Forelimb muscle (tissue), 1 donor: ENCODE measurements around the gene SEMA4A. TPM values are rescaled to one million over a fixed set of nuclear protein-coding genes. Genes with fewer than 3 reads are reported as not detected.
"Not testable (repeated sequence)": the region's sequence is repeated elsewhere in the genome, so short reads cannot be mapped to it uniquely, and the experiment has no call there.

Source experiments
- DNase-seq: peaks from one replicate; pipeline ENCODE4 v3.0.0-alpha.2; 2013; ENCODE audit warnings: low read depth
- polyA plus RNA-seq: library from polyadenylated mRNA; unstranded; fragments of 120-200 nt; gene quantifications from one replicate; pipeline ENCODE4 v1.2.1, GENCODE V29; 2013; ENCODE audit not compliant: insufficient read length

SEMA4A gene
- polyA plus RNA-seq, 1 donor: 3.0 TPM

DNA sequence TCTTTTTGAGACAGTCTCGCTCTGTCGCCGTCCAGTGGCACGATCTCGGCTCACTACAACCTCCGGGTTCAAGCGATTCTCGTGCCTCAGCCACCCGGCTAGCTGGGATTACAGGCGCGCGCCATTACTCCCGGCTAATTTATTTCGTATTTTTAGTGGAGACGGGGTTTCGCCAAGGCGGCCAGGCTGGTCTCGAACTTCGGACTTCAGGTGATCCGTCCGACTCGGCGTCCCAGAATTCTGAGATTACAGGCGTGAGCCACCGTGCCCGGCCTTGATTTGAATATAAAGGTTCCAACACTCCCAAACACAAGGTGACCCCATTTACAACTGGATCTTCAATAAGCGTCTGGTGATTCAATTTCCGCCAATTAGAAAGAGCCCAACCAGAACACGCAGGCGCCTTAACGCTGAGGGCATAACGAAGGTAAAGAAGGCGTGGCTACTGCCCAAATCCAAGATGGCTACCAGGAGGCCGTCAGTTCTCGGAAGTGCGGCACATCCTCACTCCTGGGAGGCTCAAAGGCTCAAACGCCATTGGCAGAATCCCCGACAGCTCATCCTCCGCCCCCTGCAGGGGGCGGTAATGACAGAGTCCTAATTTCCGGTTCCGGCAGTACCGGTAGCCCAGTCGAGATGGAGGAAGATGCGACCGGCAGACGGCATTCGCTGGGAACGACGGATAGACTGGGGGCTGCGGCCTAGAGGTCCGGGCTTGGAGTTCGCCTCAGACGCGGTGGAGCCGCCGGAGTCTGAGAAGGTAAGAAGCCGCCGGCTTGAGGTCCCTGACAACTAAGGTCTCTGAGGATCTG lies 40.3 kb downstream of the SEMA4A start, which contains the start of gene SLC25A44:
Gene SLC25A44, plus strand, starts transcription at position 617 of the 812 bp plus-strand sequence. CDS start 5,744 bp downstream, outside the sequence.
- peak; percentile 100 for DNase-seq

DNA sequence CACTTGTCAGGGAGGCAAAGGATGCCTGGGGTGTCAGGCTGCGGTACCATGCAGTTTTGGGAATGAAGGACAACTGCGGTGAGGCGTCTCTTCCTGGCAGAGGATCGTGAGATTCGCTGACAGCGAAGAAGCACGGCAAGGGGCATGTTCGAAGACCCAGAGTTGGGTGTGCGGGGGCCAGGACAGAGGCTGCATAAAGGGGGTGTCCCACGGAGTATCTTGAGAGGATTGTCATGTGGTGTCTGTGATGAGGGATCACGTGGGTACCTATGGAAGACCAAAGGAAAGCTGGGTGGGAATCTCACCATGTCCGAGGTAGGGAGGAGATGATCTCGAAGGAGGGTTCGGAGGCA lies 40.9 kb downstream of the SEMA4A start:
- no peak for DNase-seq

DNA sequence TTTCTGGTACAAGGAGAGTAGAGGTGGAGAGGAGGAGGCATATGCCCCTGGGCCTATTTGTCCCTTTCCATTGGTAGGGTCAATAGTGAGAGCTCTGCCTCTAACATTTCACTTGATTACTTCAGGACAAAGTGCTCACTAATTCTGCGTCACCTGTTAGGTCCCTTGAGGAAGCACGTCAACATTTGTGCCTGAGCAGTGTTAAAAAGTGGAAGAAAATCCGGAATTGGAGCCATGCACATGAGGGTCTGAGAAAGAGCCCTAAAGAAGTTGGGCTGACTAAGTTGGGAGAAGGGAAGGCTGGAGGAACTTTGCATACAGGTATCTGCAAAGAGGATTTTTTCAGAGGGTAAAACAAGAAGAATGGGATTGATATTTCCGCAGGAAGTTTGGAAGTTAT lies 42.5 kb downstream of the SEMA4A start:
- no peak for DNase-seq

DNA sequence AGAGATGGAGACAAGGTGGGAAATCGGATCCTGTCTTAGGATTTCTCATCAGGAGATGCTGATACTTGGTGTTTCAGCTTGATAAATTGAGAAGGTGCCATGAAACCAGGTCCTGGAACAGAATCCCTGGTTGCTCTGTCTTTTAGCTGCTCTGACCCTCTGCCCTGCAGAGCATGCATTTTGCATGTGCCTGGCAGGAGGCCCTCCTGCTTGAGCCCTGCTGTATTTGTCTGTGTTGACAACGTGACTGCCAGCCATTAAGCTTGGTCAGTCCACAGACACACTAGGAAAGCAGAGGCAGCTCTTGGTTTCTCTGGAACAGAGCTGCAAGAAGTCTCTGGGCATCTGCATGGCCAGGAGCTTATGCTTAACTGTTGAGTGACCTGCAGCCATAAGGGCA lies 43.1 kb downstream of the SEMA4A start:
- DNase-seq: no peak

DNA sequence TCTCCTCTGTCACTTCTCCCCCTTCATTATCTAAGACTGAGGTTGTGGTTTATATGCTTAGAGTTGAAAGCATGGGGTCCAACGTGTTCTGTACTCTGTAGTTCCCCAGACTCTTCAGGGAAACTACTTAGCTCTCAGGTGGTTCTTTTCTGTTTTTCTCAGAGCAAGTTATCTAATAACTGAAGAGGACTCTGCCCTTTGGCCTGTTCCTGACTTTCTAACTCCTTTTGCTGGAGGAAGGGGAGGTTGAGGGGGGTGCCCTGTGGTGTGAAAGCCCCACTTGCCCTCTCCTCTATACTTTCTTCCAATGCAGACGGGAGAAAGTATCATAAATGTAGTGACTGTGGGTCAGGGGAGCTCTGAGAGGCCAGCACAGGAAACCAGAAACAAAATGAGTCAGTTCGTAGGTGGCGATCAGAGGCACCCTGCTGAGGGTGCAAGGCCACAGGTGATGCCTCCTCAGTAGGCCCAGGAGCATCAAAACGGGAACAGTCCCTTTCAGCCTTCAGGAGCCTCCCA lies 45.5 kb downstream of the SEMA4A start:
- DNase-seq: no peak

DNA sequence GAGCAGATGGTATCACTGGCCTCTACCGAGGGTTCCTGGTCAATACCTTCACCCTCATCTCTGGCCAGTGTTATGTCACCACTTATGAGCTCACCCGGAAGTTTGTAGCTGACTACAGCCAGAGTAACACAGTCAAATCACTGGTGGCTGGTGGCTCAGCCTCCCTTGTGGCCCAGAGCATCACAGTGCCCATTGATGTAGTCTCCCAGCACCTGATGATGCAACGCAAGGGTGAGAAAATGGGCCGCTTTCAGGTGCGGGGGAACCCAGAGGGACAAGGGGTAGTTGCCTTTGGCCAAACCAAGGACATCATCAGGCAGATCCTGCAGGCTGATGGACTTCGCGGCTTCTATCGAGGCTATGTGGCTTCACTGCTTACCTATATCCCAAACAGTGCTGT lies 46.7 kb downstream of the SEMA4A start:
- no peak for DNase-seq

DNA sequence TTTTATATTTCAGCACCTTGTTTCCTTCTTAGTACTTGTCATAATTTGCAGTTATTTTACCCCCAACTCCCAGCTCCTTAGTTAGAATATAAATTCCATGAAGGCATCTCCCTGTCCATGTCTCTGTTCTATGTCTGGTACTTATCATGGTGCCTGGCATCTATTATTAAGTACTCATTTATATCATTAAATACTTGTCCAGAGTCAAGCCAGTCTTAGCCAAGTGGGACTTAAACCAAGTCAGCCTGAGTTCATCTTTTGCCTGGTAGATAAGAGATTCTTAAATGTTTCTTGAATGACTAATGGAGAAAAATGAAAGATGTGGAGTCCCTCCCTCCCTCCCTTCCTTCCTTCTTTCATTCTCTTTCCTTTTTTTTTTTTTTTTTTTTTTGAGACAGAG lies 49.9 kb downstream of the SEMA4A start:
- DNase-seq: no peak

DNA sequence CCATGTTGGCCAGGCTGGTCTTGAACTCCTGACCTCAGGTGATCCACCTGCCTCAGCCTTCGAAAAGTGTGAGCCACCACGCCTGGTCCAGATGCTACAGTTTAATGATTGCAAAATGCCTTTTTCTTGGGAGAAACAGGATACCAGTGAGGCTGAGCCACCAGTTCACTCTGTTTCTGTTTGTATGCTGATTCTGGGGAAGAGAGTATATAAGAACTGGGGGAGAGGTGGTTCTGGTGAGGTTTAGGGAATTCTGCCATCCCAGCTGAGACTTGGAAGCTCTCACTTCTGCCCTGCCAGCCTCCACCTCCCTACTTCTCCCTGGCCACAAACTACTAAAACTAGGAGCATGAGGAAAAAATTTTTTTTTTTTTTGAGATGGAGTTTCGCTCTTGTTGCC lies 51.3 kb downstream of the SEMA4A start:
- DNase-seq: no peak

DNA sequence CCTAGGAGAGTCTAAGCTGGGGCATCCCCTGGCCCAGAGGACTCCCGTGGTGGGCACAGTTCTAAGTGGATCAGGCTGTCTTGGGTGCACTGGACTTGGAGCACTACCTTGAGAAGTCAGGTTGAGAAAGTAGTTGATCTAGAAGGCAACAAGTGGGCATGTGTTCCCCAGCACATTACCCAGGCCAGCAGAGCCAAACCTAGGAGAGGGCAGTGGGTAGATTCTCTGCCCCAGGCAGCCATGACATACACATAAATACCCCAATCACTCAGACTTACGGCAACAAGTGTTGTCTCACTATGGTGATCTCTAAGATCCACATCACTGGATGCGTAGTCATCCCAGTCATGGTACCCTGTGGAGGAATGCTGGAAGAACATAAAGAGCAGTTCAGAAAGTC lies 57.9 kb downstream of the SEMA4A start:
- DNase-seq: no peak

DNA sequence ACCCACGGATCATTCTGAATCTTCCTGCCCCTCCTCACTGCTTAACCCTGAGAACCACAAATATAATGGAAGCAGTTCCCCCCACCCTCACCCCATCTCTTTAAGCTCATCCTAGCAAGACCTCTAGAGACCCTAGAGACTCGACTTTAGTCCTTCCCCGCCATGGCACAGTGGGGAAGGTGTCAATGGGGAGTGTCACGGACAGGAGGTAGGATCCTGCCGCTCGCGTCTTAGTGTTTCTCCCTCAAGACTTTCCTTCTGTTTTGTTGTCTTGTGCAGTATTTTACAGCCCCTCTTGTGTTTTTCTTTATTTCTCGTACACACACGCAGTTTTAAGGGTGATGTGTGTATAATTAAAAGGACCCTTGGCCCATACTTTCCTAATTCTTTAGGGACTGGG lies 58.7 kb downstream of the SEMA4A start:
- no peak for DNase-seq

DNA sequence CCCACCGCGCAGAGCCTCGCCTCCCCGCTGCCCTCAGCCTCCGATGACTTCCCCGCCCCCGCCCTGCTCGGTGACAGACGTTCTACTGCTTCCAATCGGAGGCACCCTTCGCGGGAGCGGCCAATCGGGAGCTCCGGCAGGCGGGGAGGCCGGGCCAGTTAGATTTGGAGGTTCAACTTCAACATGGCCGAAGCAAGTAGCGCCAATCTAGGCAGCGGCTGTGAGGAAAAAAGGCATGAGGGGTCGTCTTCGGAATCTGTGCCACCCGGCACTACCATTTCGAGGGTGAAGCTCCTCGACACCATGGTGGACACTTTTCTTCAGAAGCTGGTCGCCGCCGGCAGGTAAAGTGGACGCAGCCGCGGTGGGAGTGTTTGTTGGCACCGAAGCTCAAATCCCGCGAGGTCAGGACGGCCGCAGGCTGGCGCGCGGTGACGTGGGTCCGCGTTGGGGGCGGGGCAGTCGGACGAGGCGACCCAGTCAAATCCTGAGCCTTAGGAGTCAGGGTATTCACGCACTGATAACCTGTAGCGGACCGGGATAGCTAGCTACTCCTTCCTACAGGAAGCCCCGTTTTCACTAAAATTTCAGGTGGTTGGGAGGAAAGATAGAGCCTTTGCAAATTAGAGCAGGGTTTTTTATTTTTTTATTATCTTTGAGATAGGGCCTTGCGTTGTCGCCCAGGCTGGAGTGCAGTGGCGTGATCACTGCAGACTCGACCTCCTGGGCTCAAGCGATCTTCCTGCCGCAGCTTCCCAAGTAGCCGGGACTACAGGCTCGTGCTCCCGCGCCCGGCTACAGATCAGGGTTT lies 59.7 kb downstream of the SEMA4A start, which contains the start of gene PMF1:
Gene PMF1, plus strand, starts transcription at position 175 of the 811 bp plus-strand sequence. Its CDS starts 9 bp downstream, at position 184.
- DNase-seq: peak; percentile 87

DNA sequence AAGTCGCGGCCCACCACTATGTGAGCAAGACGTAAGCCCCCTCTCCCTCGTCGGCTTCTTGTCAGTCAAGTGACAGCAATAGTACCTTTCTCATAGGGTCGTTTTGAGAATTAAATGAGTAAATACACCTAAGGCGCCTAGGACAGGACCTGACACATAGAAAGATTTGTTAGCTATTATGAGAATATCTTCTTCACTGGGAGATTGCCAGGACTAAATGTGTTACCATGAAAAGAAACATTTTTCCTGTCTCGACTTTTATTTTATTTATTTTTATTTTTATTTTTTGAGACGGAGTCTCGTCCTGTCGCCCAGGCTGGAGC lies 60.2 kb downstream of the SEMA4A start:
- DNase-seq: no peak

DNA sequence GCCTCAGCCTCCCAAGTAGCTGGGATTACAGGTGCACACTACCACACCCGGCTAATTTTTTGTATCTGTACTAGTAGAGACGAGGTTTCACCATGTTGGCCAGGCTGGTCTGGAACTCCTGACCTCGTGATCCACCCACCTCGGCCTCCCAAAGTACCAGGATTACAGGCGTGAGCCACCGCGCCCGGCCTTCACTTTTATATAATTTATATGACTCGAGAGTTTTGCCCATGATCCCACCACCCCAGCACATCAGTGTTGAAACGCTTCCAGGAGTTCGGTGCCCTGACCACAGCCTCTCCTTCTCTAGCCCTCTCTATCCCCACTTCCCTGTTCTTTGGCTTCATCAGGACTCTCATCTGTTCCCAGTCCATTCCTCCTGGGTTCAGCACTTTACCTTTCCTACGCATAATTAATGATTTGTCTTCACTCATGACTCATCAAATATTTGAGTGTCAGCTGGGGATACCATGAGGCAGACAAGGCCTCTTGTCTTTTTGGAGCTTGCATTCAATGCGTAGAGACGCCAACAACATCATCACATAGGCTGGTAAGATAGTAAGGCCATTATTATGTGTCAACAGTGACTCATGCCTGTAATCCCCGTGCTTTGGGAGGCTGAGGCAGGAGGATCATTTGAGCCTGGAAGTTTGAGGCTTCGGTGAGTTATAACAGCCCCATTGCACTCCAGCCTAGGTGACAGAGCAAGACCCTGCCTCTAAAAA lies 60.8 kb downstream of the SEMA4A start:
- no peak for DNase-seq

DNA sequence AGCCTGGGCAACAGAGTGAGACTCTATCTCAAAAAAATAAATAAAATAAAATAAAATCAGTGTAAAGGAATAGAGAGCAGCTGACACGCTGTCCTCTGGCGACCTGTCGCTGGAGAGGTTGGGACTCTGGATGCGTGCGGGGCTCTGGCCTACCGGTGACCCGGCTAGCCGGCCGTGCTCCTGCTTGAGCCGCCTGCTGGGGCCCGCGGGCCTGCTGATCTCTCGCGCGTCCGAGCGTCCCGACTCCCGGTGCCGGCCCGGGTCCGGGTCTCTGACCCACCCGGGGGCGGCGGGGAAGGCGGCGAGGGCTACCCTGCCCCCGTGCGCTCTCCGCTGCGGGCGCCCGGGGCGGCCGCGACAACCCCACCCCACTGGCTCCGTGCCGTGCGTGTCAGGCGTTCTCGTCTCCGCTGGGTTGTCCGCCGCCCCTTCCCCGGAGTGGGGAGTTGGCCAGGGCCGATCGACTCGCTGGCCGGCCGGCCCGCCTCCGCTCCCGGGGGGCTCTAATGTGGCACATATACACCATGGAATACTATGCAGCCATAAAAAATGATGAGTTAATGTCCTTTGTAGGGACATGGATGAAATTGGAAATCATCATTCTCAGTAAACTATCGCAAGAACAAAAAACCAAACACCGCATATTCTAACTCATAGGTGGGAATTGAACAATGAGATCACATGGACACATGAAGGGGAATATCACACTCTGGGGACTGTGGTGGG lies 63.1 kb downstream of the SEMA4A start:
- DNase-seq: not testable (repeated sequence)

DNA sequence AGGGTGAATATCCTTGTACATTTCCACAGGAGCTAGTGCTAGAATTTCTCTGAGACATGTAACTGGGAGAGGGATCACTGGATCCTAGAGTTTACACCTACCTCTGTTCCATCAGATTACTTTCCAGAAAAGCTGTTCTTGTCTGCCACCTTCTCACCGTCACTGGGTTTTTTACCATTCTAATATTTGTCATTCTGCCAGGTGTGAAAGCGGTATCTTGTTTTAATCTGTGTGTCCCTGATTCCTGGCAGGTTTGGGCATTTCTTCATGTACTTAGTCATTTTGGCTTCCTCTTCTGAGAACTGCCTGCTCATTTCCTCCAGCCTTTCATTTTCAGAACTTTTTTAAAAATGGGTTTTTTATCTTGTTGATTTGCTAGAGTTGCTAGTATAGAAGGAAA lies 64.5 kb downstream of the SEMA4A start:
- DNase-seq: no peak

DNA sequence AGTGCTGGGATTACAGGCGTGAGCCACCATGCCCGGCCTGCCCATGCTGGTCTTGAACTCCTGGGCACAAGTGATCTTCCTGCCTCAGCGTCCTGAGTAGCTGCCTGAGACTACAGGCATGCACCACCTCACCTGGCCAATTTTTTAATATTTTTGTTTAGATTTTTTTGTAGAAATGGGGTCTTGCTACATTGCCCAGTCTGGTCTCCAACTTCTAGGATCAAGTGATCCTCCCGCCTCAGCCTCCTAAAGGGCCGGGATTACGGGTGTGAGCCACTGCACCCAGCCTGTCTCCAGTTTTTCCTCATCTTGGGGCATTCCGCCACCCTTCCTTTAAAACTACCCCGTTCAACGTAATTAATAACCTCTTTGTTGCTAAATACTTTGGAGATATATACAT lies 66.8 kb downstream of the SEMA4A start:
- no peak for DNase-seq

DNA sequence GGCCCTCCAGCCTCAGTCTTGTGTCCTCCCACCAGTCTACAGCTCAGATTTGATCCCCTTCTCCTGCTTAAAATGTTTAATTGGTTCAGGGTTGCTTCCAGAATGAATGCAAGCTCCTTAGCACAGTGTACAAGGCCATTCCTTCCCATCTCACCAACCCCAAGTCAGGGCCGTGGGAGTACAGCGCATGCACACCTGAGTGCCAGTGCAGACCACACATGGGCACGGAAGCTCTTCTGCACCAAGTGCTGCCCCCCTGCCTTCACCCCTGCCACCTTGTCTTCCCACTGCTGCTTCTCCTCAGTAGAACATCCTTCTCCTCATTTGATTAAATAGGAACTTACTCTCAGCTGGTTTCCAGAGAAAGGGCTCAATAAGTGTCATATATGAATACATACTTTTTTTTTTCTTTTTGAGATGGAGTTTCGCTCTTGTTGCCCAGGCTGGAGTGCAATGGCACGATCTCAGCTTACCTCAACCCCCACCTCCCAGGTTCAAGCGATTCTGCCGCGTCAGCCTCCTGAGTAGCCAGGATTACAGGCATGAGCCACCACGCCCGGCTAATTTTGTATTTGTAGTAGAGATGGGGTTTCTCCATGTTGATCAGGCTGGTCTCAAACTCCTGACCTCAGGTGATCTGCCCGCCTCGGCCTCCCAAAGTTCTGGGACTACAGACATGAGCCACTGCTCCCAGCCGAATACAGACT lies 68.8 kb downstream of the SEMA4A start:
- no peak for DNase-seq

DNA sequence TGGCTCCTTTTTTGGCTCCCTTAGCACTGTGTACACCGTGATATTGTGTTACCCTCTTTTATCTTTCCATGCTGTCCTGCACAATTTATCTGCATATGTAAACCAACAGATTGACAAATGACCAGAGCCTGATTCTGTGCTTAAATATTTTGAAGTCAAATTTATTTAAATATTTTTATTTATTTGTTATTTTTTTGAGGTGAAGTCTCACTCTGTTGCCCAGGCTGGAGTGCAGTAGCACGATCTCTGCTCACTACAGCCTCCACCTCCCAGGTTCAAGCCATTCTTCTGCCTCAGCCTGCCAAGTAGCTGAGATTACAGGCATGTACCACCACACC lies 72.3 kb downstream of the SEMA4A start:
- no peak for DNase-seq

DNA sequence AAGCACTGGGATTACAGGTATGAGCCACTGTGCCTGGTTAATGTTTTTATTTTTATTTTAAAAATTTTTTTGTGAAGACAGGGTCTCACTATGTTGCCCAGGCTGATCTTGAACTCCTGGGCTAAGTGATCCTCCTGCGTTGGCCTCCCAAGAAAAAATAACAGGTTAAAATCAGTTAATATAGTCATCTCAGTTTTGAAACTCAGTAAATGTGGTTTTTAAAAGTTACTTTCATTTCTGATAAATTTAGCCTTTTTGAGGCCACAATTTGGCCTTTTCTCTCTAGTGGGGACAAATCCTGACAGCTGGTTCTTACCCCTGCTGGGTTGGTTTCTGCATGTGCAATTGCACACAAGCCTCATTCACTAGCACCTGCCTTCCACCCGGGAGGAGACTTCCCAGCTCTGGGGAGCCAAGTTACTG lies 72.7 kb downstream of the SEMA4A start:
- no peak for DNase-seq

DNA sequence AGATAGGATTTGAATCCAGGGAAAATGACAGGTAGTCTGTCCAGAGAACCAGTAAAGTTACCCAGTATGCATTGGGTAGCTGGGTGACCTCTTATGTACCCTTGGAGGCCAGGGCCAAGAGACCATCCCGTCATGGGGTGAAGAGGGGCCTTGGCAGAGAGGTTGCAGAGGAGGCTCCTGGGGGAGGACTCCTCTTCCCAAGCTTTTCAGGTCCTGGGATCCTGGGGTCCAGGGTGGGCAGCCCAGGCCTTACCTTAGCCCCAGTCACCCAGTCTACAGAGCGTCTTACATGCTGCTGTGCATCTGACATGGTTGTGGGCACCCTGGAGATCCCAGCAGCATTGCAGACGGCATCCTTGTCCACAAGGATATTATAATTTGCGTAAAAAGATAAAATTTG lies 73.4 kb downstream of the SEMA4A start:
- no peak for DNase-seq
